SIG-M5 treated with dmso at 0.1 percent for 504 hours (cell line): ENCODE results near the gene WSCD2.

ENCODE experiments used
- DNase-seq: peaks from one replicate; lab custom pipeline; 2025; ENCODE audit not compliant: unreplicated experiment; lab: John Stamatoyannopoulos, UW

The WSCD2 gene

GRCh38 chr12:108129017-108129812, at the start of gene WSCD2:
Gene WSCD2, plus strand, starts transcription at chr12:108129288. Its CDS starts 66,545 bp downstream, at chr12:108195833.
- peak; percentile 41 for DNase-seq

GRCh38 chr12:108079721-108080120, 49.4 kb upstream of the WSCD2 start:
- DNase-seq = no peak

- DNase-seq = no peak
Observed at GRCh38 chr12:108080363-108080762, 48.7 kb upstream of the WSCD2 start.

GRCh38 chr12:108082485-108082884, 46.6 kb upstream of the WSCD2 start:
- DNase-seq = no peak

GRCh38 chr12:108087900-108088299, 41.2 kb upstream of the WSCD2 start:
- DNase-seq = no peak

GRCh38 chr12:108090107-108090899, 38.8 kb upstream of the WSCD2 start:
- DNase-seq = no peak

GRCh38 chr12:108090932-108091678, 38.0 kb upstream of the WSCD2 start:
- no peak for DNase-seq

GRCh38 chr12:108091679-108092051, 37.4 kb upstream of the WSCD2 start:
- no peak for DNase-seq

GRCh38 chr12:108093209-108093608, 35.9 kb upstream of the WSCD2 start:
- DNase-seq = no peak

- no peak for DNase-seq
Observed at GRCh38 chr12:108094056-108094649, 34.9 kb upstream of the WSCD2 start.

- no peak for DNase-seq
Observed at GRCh38 chr12:108097160-108097911, 31.8 kb upstream of the WSCD2 start.

- DNase-seq = no peak
Observed at GRCh38 chr12:108098374-108098773, 30.7 kb upstream of the WSCD2 start.

- no peak for DNase-seq
Observed at GRCh38 chr12:108099073-108099472, 30.0 kb upstream of the WSCD2 start.

GRCh38 chr12:108099778-108100489, 29.2 kb upstream of the WSCD2 start:
- DNase-seq = no peak

GRCh38 chr12:108101605-108102175, 27.4 kb upstream of the WSCD2 start:
- no peak for DNase-seq

- no peak for DNase-seq
Observed at GRCh38 chr12:108102363-108102762, 26.7 kb upstream of the WSCD2 start.

- DNase-seq = no peak
Observed at GRCh38 chr12:108103087-108103486, 26.0 kb upstream of the WSCD2 start.

- no peak for DNase-seq
Observed at GRCh38 chr12:108103517-108103916, 25.6 kb upstream of the WSCD2 start.

- no peak for DNase-seq
Observed at GRCh38 chr12:108104657-108105056, 24.4 kb upstream of the WSCD2 start.
